HL-60 (cell line): ENCODE data around the gene CIROP.

Experiments used
- DNase-seq, 2 experiments: peaks; one replicate each; pipeline ENCODE4 v3.0.0-alpha.2; 2010 to 2020; ENCODE audit warnings: low read depth in 1 of 2, low spot score in 1 of 2
- H3K27ac ChIP-seq: fragments of 250-450 bp; sonication (Bioruptor Pico); replicated peaks from 2 replicates; pipeline ENCODE4 v1.5.1; 2020; ENCODE audit warnings: mild to moderate bottlenecking, moderate library complexity
- H3K27me3 ChIP-seq: fragments of 250-450 bp; sonication (Bioruptor Pico); 2 replicates; pipeline ENCODE4 v1.5.1; 2021; ENCODE audit warnings: mild to moderate bottlenecking, moderate library complexity; ENCODE audit not compliant: insufficient read depth, poor library complexity, severe bottlenecking
- H3K4me3 ChIP-seq: replicated peaks from 2 replicates; pipeline ENCODE4 v1.5.1; 2011; ENCODE audit warnings: mild to moderate bottlenecking, control low read depth, low read length; ENCODE audit not compliant: insufficient read depth
- GABPA ChIP-seq: IDR thresholded peaks from 2 replicates; pipeline ENCODE4 v1.6.1; 2012; ENCODE audit warnings: low read depth
- POLR2AphosphoS5 ChIP-seq: IDR thresholded peaks from 2 replicates; pipeline ENCODE4 v1.6.1; 2012; ENCODE audit warnings: low read depth
- SPI1 ChIP-seq: IDR thresholded peaks from 2 replicates; pipeline ENCODE4 v1.6.1; 2012; ENCODE audit warnings: low read depth, mild to moderate bottlenecking, borderline replicate concordance
- TF ChIP-seq, protein P1 (sequence below): IDR thresholded peaks from 2 replicates; pipeline ENCODE4 v1.6.1; 2012; ENCODE audit warnings: low read depth; ENCODE audit not compliant: insufficient replicate concordance
- TF ChIP-seq, protein P2 (sequence below): IDR thresholded peaks from one replicate; pipeline ENCODE4 v1.5.1; 2011; ENCODE audit warnings: low read length, control low read depth, inconsistent platforms; ENCODE audit not compliant: insufficient read depth

The CIROP gene

DNA sequence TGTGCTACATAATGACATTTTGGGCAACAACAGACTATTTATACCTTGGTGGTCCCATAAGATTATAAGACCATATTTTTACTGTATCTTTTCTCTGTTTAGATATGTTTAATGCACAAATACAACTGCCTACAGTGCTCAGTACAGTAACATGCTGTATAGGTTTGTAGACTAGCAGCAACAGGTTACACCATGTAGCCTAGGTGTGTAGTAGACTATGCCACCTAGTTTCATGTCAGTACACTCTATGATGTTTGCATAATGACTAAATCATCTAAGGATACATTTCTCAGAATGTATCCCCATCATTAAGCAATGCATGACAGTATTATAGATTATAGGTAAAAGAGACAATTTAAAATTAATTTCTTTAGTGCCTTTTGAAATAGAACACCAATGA lies 45.0 kb upstream of the CIROP start:
- H3K4me3 ChIP-seq: no peak overlapping the region
- no peak for TF ChIP-seq POLR2AphosphoS5
- TF ChIP-seq, protein P1, sequence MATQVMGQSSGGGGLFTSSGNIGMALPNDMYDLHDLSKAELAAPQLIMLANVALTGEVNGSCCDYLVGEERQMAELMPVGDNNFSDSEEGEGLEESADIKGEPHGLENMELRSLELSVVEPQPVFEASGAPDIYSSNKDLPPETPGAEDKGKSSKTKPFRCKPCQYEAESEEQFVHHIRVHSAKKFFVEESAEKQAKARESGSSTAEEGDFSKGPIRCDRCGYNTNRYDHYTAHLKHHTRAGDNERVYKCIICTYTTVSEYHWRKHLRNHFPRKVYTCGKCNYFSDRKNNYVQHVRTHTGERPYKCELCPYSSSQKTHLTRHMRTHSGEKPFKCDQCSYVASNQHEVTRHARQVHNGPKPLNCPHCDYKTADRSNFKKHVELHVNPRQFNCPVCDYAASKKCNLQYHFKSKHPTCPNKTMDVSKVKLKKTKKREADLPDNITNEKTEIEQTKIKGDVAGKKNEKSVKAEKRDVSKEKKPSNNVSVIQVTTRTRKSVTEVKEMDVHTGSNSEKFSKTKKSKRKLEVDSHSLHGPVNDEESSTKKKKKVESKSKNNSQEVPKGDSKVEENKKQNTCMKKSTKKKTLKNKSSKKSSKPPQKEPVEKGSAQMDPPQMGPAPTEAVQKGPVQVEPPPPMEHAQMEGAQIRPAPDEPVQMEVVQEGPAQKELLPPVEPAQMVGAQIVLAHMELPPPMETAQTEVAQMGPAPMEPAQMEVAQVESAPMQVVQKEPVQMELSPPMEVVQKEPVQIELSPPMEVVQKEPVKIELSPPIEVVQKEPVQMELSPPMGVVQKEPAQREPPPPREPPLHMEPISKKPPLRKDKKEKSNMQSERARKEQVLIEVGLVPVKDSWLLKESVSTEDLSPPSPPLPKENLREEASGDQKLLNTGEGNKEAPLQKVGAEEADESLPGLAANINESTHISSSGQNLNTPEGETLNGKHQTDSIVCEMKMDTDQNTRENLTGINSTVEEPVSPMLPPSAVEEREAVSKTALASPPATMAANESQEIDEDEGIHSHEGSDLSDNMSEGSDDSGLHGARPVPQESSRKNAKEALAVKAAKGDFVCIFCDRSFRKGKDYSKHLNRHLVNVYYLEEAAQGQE: no peak
- TF ChIP-seq GABPA: no peak
- DNase-seq: no peak
- no peak overlapping the region for H3K27ac ChIP-seq
- H3K27me3 ChIP-seq: no peaks in the 10 kb centered on the region

DNA sequence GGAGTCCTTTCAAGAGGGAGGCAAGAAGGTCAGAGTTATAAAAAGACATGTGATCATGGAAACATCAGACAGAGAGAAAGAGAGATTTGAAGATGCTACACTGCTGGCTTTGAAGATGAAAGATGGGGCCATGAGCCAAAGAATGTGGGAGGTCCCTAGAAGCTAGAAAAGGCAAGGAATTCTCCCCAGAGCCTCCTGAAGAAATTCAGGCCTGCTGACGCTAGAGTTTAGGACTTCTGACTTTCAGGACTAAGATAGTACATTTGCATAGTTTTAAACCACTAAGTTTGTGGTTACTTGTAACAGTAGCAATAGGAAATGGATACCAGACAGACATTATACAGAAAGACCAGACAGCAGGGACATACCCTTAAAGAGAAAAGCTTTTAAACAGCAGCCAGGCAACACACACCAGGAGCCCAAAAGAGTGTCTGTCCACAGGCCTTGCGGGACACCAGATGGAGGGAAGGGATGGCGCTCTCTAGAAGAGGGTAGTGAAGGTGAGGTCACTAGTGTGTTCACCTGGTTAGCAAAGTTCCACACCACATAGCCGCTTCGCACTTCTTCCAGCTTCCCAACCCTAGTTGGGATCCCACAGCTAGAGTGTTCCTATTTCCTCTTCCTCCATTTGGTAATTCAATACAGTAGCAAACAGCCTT lies 43.9 kb upstream of the CIROP start:
- no peak overlapping the region for H3K4me3 ChIP-seq
- DNase-seq: no peak
- H3K27ac ChIP-seq: no peak overlapping the region
- no peaks in the 10 kb centered on the region for H3K27me3 ChIP-seq
- TF ChIP-seq, protein P2, sequence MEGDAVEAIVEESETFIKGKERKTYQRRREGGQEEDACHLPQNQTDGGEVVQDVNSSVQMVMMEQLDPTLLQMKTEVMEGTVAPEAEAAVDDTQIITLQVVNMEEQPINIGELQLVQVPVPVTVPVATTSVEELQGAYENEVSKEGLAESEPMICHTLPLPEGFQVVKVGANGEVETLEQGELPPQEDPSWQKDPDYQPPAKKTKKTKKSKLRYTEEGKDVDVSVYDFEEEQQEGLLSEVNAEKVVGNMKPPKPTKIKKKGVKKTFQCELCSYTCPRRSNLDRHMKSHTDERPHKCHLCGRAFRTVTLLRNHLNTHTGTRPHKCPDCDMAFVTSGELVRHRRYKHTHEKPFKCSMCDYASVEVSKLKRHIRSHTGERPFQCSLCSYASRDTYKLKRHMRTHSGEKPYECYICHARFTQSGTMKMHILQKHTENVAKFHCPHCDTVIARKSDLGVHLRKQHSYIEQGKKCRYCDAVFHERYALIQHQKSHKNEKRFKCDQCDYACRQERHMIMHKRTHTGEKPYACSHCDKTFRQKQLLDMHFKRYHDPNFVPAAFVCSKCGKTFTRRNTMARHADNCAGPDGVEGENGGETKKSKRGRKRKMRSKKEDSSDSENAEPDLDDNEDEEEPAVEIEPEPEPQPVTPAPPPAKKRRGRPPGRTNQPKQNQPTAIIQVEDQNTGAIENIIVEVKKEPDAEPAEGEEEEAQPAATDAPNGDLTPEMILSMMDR: no peak
- no peak for TF ChIP-seq POLR2AphosphoS5
- no peak for TF ChIP-seq SPI1

DNA sequence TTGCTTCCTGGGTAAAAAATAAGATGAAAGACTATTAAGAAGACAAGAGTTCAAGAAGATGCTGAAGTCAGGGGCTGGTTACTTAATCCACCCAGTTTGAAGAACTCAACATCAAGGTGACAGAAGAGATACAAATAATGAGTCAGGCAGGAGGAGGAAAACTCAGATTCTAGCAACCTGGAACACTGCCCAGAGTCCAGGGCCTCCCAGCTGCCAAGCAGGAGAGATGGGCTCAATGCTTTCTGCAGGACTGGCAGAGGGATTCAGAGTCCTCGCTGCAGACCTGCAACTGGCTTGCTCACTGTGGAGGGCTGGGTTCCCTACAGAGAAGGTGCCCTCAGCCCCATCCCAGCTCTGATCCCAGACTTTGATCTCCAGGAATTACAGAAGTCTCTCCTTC lies 42.9 kb upstream of the CIROP start:
- no peak for DNase-seq
- Histone ChIP-seq H3K27ac (no peak overlapping the region), H3K4me3 (no peak overlapping the region), H3K27me3 (no peaks in the 10 kb centered on the region)
- TF ChIP-seq SPI1 (no peak), POLR2AphosphoS5 (no peak), GABPA (no peak)
- TF ChIP-seq, protein P2: no peak
- TF ChIP-seq, protein P1: no peak

DNA sequence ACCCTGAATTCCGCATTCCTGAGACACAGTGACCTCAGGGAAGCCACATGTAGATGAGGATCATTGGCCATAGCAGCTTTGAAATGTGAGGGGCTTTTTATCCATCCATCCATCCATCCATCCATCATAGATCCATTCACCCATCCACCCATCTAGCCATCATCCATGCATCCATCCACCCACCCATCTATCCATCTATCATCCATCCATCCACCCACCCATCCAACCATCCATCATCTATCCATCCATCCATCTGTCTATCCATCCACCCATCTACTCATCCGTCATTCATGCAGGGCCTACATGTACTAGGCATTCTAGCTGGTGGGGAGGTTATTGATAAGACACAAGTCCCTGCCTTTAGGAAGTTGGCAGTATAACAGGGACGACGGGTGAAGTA lies 42.2 kb upstream of the CIROP start:
- Histone ChIP-seq H3K27me3 (no peaks in the 10 kb centered on the region), H3K27ac (no peak overlapping the region), H3K4me3 (no peak overlapping the region)
- no peak for DNase-seq
- TF ChIP-seq GABPA: no peak
- TF ChIP-seq, protein P2: no peak
- TF ChIP-seq, protein P1: no peak
- no peak for TF ChIP-seq POLR2AphosphoS5
- TF ChIP-seq SPI1: no peak
